GM21717 (cell line): ENCODE measurements around the gene DGKA.
"Not testable (repeated sequence)": the region's sequence is repeated elsewhere in the genome, so short reads cannot be mapped to it uniquely, and the experiment has no call there.

Experiments
- ATAC-seq: cut with Tn5 transposase; IDR thresholded peaks from one replicate; pipeline ENCODE4 v1.9.1; 2021; ENCODE audit warnings: mild to moderate bottlenecking, moderate library complexity; ENCODE audit not compliant: unreplicated experiment

Gene DGKA

GRCh38 chr12:55996201-55996714 is 65.3 kb downstream of the DGKA start:
- ATAC-seq = no peak

- ATAC-seq = peak; percentile 94
Measured at GRCh38 chr12:55996715-55997534, 66.0 kb downstream of the DGKA start, which contains the start of gene SUOX. SUOX (plus strand) TSS chr12:55997276; CDS start chr12:56002222, 4,946 bp downstream.

- ATAC-seq = peak; percentile 6
Measured at GRCh38 chr12:55997535-55997859, 66.5 kb downstream of the DGKA start.

- not testable (repeated sequence) for ATAC-seq
Measured at GRCh38 chr12:55999522-55999921, 68.6 kb downstream of the DGKA start.

- ATAC-seq = not testable (repeated sequence)
Measured at GRCh38 chr12:55999999-56000540, 69.1 kb downstream of the DGKA start.

- ATAC-seq = no peak
Measured at GRCh38 chr12:56001487-56002100, 70.6 kb downstream of the DGKA start.

- not testable (repeated sequence) for ATAC-seq
Measured at GRCh38 chr12:56003376-56003775, 72.4 kb downstream of the DGKA start.
